ENCODE data around the gene TEX12. TPM values are rescaled to one million over a fixed set of nuclear protein-coding genes. Genes with fewer than 3 reads are reported as not detected.

TEX12 gene
- not detected in 2 replicates for total RNA-seq

GRCh38 chr11:112167145-112167544 lies at the start of gene TEX12:
TEX12 (plus strand) TSS chr11:112167372; CDS start chr11:112169269, 1,897 bp downstream.

GRCh38 chr11:112163875-112164685 lies 3.1 kb upstream of the TEX12 start, which contains the start of gene IL18:
IL18 (minus strand) TSS chr11:112164094; CDS start chr11:112155053, 9,041 bp downstream.

GRCh38 chr11:112174789-112175598 lies 7.8 kb downstream of the TEX12 start, which contains the start of gene BCO2:
BCO2 (plus strand) TSS chr11:112175512; CDS start chr11:112175602, 90 bp downstream.

Other genes starting within 250 kb of the TEX12 start
- 0.34 and 0.59 TPM in 2 replicates for gene C11orf52, start 248.5 kb upstream of the TEX12 start, total RNA-seq
- gene DIXDC1, start 230.0 kb upstream of the TEX12 start, total RNA-seq = 8.1 and 8.6 TPM in 2 replicates
- 38.2 and 43.4 TPM in 2 replicates for gene DLAT, start 142.0 kb upstream of the TEX12 start, total RNA-seq
- 1.3 and 1.8 TPM in 2 replicates for gene PIH1D2, start 93.4 kb upstream of the TEX12 start, total RNA-seq
- gene NKAPD1, start 93.1 kb upstream of the TEX12 start, total RNA-seq = 9.4 and 11.1 TPM in 2 replicates
- gene TIMM8B, start 80.6 kb upstream of the TEX12 start, total RNA-seq = 42.0 and 48.6 TPM in 2 replicates
- 71.8 and 71.9 TPM in 2 replicates for gene SDHD, start 80.5 kb upstream of the TEX12 start, total RNA-seq
- gene IL18, start 3.3 kb upstream of the TEX12 start, total RNA-seq = 0.34 and 0.59 TPM in 2 replicates
- under 0.01 TPM in 2 replicates for gene BCO2, start 8.1 kb downstream of the TEX12 start, total RNA-seq
- 28.2 and 43.5 TPM in 2 replicates for gene PTS, start 59.1 kb downstream of the TEX12 start, total RNA-seq
- gene PLET1, start 93.5 kb downstream of the TEX12 start, total RNA-seq = not detected in 2 replicates

All from bronchus fibroblast of lung (primary cell).